Adrenal gland (tissue), 5 donors: ENCODE results near the gene SLC36A3.

Experiments
- POLR2A ChIP-seq, 2 donors: fragments of 450-650 bp; IDR thresholded peaks; one replicate each; pipeline ENCODE4 v1.6.1; 2017; ENCODE audit warnings: antibody characterized with exemption in 2 of 2, mild to moderate bottlenecking in 2 of 2, moderate library complexity in 1 of 2
- TF ChIP-seq, protein P1 (sequence below), 6 experiments: fragments of 450-650 bp in 4 of 6; fragments of 200-600 bp in 2 of 6; sonication (generic) in 1 of 6; IDR thresholded peaks; 1 replicate in 5 of 6; 2 replicates in 1 of 6; pipeline versions ENCODE4 v1.5.1 to v1.8.0; 2016 to 2021; ENCODE audit warnings: antibody characterized with exemption in 6 of 6, mild to moderate bottlenecking in 2 of 6, moderate library complexity in 1 of 6
- donor health status: DM: no; HTN: no; CAD: no.

- TF ChIP-seq POLR2A (IDR thresholded peaks at IDR 0.05), result no peak
- TF ChIP-seq, protein P1, sequence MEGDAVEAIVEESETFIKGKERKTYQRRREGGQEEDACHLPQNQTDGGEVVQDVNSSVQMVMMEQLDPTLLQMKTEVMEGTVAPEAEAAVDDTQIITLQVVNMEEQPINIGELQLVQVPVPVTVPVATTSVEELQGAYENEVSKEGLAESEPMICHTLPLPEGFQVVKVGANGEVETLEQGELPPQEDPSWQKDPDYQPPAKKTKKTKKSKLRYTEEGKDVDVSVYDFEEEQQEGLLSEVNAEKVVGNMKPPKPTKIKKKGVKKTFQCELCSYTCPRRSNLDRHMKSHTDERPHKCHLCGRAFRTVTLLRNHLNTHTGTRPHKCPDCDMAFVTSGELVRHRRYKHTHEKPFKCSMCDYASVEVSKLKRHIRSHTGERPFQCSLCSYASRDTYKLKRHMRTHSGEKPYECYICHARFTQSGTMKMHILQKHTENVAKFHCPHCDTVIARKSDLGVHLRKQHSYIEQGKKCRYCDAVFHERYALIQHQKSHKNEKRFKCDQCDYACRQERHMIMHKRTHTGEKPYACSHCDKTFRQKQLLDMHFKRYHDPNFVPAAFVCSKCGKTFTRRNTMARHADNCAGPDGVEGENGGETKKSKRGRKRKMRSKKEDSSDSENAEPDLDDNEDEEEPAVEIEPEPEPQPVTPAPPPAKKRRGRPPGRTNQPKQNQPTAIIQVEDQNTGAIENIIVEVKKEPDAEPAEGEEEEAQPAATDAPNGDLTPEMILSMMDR (IDR thresholded peaks at IDR 0.05), result no peak
Observed at GRCh38 chr5:151340004-151340403, 36.4 kb upstream of the SLC36A3 start.
